ENCODE measurements around the gene TRIML1.
"Not testable (repeated sequence)": the region's sequence is repeated elsewhere in the genome, so short reads cannot be mapped to it uniquely, and the experiment has no call there.

Gene TRIML1

DNA sequence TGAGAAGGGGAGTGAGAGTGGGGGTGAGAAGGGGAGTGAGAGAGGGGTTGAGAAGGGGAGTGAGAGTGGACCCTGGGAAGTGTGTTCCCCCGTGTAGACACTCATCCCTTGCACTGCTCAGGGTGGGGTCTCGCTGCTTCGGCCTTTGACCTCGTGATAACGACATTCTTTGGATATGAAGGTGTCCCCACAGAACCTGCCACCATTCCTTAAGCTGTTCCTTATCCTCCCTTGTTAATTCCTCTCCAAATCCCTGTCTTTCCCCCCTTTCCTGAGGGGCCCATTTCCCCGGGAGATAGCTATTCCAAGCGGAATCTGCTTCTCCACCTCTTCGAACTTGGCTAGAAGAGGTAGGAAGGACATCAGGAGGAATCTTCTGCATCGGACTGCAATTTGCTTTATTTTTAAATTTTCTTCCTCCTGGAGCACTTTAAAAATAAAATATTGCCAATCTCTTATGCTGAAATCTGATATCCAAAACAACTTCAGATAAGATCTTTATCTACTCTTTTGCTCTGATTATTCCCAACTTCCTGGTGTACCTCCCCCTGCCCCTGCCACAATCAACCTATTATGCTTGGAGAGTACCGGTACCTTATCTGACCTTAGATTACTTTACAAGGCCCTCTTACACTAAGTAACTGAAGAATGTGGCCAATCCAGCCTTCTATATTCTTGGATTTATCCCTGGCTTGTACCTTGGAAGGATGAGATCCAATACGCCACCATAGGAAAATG, 15.6 kb downstream of the TRIML1 start:
- no peak for DNase-seq (ENCODE audit: low spot score)

DNA sequence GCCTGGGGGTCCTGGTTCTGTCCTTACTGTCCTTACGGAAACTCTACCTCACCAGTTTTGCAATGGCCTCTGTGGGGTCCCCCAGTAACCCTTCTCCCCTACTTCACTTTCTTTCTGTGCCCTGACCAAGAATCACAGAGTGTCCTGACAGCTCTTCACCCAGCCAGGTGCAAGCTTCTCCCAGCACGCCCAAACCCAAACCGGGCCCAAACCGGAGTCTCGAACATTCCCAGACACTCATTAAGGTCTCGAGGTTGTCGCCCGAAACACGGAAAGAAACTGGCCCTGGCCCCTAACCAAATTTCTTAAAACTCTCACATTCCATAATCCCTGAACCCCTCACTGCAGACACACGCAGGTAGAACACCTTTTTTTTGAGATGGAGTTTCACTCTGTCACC, 19.1 kb downstream of the TRIML1 start:
- DNase-seq (ENCODE audit: low spot score): no peak

DNA sequence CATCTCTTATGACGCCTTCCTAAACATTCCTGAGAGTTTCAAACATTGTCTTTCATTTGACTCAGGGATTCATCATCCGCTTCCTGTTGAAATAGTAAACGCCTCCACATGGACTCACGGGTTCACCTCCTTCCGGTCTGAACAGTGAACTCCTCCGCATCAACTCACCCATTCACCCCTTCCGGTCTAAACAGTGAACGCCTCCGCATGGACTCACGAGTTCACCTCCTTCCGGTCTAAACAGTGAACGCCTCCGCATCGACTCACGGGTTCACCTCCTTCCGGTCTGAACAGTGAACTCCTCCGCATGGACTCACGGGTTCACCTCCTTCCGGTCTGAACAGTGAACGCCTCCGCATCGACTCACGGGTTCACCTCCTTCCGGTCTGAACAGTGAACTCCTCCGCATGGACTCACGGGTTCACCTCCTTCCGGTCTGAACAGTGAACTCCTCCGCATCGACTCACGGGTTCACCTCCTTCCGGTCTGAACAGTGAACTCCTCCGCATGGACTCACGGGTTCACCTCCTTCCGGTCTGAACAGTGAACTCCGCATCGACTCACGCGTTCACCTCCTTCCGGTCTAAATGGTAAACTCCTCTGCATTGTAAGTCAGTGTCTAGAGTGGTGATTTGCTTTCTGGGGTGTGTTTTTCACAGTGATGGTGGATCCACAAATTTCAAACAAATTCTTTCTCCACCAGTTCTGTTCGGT, 20.4 kb downstream of the TRIML1 start:
- not testable (repeated sequence) for DNase-seq (ENCODE audit: low spot score)

DNA sequence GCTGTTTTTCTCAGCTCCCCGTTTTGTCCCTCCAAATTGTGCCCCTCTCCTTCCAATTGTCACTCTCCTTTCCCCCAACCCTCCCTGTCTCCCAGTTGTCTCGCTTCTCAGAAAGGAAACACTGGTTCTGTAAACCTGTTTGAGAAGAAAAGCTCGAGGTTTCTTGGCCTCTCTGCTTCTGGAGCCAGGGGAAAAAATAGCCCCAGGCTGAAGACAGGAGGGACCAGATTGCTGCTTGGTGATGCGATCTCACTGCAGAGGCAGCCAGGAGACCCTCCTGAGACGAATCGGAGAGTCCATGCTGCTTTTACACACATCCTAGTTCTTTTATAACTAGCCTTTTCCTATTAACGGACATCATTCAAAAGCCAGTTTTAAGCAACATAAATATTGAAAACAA, 21.2 kb downstream of the TRIML1 start:
- no peak for DNase-seq (ENCODE audit: low spot score)

DNA sequence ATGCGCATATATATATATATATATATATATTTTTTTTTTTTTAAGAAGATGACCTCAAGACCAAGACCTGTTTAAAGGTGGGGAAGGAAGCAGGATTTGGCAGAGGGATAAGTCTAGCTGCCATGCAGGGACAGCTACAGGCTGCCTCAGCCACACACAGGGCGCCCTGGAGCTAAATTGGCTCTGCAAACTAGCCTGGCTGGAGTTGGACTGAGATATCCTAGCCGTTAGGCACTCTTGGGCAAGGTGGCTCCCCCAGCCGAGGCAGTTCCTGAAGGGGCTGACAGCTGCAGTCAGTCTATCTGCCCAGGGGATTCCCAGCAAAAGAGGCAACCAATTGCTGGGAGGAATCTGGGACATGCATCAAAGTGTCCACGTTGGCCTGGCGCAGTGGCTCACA, 21.9 kb downstream of the TRIML1 start:
- no peak for DNase-seq (ENCODE audit: low spot score)

DNA sequence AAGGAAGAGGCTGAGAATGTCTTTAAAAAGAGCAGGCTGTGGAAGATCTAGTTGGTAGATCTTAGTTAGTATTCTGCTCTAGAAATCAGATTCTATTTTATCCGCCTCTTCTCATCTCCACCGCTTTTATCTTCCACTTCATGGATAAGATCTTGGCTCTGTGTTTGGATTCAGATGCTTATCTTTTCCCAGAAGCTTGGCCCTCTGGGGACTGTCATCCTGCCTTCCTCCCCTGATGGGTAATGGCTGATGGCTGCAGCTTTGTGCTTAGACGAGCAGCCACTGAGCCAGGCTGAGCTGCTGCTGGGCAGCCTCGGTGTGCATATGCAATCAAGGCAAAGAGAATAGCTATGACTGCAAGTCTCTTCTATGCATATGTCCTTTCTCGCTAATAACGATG, 23.5 kb downstream of the TRIML1 start:
- DNase-seq (ENCODE audit: low spot score): no peak

DNA sequence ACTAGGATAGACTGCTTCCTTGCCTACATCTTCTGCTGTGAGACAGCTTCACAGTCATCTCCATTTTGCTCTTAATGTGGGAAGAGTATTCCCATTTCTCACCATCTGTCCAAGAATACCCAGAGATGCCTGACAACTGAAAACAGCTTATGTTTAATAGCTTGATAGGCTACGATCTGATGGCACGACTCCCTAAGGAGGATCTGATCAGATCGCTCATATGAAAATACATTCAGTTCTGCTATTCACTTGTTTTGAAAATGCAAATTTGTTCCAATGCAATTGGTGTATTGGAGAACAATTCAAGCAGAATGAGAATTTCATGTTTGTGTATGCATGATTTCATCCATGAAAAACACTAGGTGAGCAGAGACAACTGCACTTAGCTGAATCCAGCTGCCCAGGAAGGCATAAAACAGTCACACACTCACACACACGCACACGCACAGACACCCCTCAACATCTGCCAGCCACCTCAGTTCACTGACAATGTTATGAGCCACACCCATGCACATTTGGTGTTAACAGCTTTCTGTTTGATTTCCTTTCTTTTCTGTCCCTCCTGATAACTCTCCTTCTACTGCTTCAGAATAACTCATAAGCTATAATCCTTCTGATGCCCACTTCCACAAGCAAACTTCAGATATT, 29.6 kb downstream of the TRIML1 start:
- no peak for DNase-seq (ENCODE audit: low spot score)

DNA sequence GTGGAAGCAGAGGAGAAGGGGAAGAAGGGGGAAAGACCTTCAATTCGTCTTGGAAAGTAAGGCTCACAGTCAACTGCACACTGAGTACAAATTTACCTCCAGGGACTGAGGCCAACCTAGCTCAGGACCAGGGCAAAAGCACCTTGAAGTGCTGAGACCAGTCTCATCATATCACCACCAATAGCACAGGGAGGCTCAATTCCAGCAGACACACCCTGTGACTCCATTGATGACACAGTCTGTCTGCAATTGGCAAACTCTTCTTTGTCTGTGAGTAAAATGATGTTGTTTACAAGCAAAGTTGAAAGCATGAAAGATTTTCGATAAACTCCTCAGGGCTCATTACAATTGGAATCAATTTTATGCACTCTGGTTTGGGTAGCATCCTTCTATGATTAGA, 32.3 kb downstream of the TRIML1 start:
- no peak for DNase-seq (ENCODE audit: low spot score)

DNA sequence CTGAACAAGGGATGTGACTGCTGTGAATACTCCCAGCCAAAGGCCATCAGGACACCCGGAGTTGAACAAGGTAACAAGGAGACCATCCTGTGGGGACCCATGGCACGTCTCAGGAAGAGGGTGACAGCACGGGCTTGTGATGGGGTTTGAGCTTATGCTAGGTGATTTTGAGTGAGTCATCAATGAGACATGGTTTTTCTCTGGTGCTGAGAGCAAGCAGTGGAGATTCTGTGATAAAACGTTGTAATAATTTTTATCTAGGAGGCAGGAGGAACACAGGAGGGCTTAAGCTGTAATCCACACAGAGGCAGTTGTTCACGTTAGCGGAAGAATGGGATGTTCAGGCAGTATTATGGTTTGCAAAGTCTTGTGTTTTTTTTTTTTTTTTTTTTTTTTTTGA, 36.0 kb downstream of the TRIML1 start:
- no peak for DNase-seq (ENCODE audit: low spot score)

DNA sequence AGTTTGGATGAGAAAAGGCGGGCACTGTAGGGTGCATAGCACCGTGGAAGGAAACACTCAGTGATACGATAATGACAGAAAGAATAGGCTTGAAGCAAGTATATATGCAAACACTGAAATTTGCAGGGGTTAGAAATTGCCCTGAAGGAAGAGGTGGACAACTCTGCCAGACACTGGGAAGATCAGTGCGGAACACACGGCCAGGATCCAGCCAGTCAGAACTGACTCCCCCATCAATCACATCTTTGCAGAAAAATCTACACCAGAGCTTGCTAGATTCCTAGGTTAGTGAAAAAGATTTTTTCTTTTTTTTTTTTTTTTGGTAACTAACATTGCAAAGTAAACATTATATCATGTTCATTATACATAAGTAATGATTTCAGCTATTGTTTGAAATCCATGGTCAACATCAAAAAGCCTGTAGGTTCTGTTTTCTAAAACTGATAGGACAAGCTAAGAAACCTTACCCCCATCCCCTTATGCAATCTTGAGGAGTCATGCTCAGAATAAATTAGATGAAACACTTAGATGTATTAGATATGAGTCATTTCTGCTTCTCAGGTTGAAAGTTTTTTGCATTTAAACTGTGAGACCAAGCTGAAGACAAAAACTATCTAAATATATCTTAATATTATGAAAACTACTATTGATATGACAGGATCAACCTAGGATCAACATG, 38.9 kb downstream of the TRIML1 start:
- no peak for DNase-seq (ENCODE audit: low spot score)

DNA sequence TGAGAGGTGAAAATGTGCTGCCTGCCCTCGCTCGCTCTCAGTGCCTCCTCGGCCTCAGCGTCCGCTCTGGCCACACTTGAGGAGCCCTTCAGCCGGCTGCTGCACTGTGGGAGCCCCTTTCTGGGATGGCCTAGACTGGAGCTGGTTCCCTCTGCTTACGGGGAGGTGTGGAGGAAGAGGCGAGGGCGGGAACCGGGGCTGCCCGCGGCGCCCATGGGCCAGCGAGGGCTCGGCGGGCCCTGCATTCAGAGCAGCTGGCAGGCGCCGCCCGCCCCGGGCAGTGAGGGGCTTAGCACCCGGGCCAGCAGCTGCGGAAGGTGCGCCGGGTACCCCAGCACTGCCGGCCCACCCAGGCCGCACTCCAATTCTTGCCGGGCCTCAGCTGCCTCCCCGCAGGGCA, 39.6 kb downstream of the TRIML1 start:
- DNase-seq (ENCODE audit: low spot score): no peak

DNA sequence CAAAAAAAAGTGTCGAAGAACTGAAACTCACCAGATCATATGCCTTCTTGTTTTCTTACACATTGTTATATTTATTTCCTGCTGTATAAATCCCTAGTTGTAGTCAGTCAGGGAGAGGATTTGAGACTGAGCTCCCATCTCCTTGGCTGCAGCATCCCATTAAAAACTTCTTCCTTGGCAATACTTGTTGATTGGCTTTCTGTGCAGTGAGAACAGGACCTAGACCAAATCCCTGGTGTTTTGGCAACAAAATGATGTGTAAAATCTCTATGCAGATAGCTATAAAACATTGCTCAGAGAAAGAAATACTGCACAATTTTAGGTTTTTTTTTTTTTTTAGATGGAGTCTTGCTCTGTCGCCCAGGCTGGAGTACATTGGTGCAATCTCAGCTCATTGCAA, 47.9 kb downstream of the TRIML1 start:
- no peak for DNase-seq (ENCODE audit: low spot score)

DNA sequence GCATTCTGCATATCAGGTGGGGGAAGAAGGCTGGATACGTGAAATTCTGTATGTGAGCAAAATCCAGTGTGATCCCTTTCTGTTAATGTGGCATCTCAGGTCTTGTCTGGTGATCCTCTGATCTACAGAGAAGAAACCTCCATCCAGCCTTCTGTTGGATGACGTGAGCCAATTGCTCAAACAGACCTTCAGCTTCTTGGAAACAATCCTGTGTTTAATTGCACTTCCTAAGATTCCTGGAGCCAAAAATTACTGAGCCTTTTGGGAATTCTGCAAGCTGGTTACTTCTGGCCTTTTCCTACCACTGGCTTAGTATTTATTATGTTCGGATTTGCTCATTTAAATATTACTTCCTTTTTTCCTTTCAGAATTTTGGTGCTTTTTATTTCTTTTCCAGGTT, 51.2 kb downstream of the TRIML1 start:
- no peak for DNase-seq (ENCODE audit: low spot score)

DNA sequence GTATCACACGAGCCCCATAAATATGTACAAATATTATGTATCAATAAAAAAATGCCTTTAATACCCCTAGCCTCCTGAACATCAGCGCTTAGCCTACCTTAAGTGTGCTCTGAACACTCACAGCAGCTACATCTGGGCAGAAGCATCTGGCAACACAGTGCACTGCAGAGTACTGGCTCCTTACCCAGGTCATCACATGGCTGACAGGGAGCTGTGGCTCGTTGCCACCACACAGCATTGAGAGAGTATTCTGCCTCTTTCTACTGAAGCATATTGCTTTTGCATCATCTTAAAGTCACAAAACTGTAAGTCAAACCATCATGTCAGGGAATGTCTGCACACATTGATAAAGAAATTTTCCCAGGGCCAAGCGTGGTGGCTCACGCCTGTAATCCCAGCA, 55.2 kb downstream of the TRIML1 start:
- no peak for DNase-seq (ENCODE audit: low spot score)

DNA sequence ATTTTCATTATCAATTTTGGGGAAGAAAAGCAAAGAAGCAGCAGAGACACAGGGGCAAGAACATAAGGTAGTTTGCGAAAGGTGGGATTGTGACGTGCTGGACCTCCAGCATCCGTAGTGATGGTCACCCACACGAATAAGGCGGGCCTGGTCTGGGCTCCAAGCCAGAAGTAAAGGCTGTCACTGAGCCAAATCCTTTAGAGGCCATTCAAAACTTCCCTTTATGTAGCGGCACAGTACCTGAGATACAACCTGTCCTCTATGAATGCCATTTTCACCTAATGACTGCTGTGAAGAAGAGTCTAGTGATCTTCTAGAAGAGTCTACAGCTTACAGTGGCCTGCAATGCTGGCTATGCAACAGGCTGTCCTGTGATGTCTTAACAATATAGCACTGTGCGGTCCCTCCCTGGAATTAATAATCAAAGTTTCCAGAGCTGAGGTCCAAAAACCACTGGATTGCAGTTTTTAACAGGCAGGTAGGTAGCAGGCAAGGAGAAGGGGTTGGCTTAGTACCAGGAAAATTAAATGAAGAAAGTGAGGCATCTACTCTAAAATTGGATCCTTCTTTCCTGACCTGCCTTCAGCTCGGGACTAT, 56.2 kb downstream of the TRIML1 start:
- DNase-seq (ENCODE audit: low spot score): no peak

DNA sequence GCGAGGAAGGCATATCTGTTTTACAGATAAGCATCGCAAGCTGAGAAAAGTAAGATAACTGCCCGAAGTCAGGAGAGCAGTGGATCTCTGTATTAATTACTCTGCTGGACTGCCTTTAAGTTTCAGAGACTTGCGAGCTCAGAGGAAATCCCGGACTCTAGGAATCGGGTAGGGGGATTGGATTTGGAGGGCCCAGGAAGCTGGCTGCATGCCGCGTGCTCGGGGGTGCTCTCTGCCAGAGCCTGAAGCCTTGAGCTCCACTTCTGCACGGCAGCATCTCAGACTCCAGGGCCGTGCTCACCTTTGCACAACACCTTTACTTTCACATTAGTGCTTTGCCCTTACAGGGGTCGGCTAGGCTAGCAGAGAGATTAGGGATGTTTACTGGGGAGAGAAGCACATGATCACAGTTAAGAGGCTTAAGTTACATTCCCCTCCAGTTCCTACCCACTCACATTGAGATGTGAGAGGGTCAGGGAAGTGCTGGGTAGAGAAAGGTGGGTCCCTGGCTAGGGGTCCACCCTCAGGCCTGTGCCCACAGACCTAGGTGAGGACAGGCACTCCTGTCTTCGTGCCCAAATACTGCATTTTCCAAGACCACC, 57.0 kb downstream of the TRIML1 start:
- DNase-seq (ENCODE audit: low spot score): peak; percentile 21

All from iPS-NIHi11 (cell line).